SHP77 treated with DMSO at 0.1 percent for 48 hours (cell line): ENCODE data around the gene AIG1.
"Not testable (repeated sequence)": the region's sequence is repeated elsewhere in the genome, so short reads cannot be mapped to it uniquely, and the experiment has no call there.

Experiments used
- DNase-seq: peaks from one replicate; lab custom pipeline; 2025; lab: John Stamatoyannopoulos, UW

The AIG1 gene

DNA sequence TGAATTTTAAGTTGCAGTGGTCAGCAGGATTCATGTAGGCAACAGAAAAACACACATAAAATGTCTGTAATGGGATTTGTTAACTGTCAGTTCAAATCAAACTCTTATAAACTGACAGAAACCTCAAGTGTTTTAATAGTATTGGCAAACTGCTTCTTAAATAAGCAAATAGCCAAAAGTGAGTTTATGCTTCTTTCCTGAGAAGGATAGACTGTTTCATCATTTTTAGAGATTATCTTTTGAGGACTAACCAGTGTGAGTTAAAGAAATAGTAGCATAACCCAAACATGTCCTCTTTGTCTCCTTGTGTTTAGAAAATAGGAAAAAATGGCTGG lies 68.0 kb downstream of the AIG1 start:
- DNase-seq = no peak

DNA sequence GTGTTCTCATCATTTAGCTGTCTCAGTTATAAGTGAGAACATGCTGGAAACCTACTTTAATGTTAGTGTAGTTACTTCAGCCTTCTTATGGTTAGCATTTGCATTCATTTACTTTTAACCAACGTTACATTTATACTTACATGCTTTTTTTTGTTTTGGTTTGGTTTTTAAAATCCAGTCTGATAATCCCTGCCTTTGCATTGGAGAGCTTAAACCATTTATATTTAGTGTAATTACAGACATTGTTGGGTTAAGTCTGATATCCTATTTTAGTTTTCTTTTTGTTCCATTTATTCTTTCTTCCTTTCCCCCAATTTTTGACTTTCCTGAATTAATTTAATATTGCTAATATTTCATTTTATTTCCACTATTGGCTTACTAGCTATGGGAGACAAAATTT lies 70.2 kb downstream of the AIG1 start:
- DNase-seq = no peak

DNA sequence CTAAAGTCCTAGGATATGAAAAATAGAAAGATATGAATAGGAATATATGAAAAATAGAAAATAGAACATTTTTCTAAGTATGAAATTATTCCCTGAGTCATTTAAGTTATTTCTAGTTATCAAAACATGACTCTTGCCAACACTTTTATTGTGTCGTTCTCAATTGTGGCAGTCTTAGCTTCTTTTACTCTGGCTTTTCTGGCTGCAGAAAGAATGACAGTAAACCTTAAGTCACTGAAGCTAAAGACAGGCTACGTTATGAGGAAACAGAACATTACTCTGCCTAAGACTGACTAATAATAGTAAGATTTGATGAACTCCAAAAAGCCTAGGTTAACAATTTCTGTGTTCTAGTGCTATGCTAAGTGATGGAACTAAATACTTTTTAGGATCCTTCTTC lies 74.6 kb downstream of the AIG1 start:
- no peak for DNase-seq

DNA sequence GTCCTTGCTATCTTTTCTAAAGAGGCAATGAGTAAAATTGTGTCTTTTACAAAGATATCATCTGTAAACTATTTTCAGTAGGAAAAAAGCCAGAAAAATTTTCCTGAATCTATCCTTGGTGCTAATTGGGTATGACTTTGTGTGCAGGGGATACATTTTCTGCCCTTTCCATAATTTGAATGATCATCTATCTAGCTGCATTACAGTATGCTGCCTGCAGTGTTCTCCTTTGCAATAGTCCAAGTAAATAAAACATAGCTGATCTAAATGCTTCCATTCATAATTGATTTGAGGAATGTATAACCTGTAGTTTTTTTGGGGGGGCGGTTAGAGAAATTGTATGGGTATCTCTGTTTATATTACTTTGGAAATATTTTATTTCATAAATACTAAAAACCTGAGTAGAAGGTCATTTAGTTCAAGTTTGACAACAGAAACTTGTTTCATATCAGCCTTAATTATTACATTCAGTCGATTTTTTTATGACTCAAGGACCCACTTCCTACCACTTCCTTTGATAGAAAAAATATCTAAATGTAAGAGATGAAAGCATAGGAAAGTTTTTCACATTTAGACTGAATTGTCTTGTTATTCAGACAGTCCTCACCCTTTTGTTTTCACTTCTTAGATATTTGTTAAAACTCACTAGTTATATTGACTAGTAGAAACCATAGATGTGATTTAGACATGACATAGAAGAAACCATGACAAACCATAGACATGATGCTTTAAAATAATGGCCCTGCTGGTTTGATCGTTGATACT lies 75.3 kb downstream of the AIG1 start:
- DNase-seq = no peak

DNA sequence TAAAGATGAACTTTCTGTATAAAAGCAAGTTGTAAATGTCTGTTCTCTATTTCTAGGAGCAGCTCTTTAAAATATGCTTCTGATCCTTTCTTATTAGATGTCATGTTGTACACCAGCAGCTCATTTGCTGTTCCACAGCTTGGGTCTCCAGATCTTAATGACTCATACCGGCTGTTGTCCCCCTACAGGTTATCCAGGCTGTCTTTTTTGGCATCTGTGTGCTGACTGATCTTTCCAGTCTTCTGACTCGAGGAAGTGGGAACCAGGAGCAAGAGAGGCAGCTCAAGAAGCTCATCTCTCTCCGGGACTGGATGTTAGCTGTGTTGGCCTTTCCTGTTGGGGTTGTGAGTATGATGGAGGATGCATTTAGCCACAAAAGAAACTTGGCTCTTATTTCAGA lies 76.0 kb downstream of the AIG1 start:
- no peak for DNase-seq

DNA sequence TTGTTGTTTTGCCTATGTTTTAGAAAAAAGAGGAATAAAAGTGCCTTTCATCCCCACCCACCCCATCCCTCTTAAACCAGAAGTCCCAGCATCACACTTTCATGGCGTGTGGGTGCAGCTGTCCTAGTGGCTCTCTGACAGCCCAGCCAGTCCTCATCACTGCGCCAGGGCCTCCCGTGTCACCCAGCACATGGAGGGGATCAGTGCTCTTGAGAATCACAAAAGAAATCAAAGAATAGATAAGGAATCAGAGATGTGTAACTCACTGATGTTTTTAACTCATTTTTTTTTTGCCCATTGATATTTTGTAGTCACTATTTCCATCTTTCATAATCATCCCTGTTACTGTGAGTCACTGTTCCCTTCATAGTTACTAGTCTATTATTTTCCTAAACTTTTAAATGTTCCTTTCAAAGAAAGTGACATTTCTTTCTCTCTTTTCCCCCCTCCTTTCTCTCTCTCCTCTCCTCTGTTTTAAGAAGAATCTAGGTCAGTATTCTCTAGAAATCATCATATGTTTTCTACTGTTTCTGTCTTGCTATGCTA lies 78.6 kb downstream of the AIG1 start:
- DNase-seq = no peak

DNA sequence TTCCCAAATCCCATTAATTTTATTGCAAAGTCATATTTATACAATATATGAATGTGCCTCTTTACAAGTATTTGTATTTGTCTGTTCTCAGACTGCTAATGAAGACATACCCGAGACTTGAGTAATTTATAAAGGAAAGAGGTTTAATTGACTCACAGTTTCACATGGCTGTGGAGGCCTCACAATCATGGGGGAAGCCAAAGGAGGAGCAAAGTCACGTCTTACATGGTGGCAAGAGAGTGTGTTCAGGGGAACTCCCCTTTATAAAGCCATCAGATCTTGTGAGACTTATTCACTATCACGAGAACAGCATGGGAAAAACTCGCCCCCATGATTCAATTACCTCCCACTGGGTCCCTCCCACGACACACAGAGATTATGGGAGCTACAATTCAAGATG lies 79.2 kb downstream of the AIG1 start:
- DNase-seq = not testable (repeated sequence)

DNA sequence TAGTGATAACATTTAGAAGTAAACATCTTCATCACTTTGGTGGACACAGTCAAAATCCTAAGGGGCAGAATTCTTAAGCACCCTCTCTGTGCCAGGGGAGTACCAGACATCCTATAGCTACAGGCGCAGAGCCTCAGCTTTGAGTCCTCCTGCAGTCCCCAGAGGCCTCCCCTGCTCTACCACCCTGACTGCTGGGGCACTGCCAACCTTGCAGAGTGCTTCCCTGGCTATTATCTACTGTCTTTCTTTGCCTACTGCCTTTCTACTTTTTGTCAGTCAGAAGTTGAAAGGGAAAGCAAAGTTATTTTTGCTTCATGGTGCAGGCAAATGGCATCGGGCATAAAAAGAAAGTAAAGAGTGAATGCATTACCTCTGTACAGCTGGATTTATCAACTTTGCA lies 80.1 kb downstream of the AIG1 start:
- no peak for DNase-seq

DNA sequence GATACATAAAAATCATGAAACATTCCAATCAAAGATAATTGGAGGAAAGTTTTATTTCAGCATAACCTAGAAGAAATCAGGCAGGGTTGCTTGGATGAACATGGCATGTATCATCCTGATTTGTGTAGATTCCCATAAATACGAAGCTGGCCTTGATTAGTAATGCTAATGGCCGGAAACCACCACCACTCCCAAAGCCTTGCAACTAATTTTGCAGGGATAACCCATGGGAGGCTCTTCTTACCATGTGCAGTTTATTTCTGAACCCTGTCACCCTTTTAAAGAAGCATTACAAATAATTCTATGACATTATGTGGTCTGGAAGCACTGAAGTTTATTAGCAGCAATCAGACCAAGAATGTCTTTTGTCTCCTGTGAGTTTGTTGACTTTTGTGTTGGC lies 80.8 kb downstream of the AIG1 start:
- DNase-seq = no peak

DNA sequence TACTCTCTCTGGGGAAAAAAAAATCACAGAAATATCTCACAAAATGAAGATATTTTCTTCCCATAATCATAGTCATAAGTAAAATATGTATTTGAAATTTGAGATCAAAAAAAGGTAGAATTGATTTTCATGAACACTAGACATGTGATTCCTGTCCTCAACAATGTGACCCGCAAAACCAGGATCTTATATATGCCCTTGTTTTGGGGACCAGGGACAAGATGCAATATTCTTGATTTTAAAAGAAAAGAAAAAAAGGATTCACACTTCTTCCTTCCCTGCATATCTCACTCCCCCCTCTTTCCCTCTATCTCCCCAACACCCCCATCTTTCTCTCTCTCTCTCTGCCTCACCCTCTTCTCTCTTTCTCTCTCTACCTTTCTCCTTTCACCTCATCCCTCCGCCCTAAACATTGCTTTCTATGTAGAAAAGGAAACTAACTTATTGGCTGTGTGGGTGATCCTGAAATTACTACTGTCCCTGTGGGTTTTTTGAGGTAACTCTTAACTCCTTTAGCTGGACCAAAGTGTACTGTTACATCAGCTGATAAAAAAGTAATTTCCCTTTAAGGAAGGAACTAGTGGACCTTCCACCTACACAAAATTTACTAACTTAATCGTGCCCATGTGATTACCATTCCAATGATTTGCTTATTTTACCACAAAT lies 85.6 kb downstream of the AIG1 start:
- no peak for DNase-seq

DNA sequence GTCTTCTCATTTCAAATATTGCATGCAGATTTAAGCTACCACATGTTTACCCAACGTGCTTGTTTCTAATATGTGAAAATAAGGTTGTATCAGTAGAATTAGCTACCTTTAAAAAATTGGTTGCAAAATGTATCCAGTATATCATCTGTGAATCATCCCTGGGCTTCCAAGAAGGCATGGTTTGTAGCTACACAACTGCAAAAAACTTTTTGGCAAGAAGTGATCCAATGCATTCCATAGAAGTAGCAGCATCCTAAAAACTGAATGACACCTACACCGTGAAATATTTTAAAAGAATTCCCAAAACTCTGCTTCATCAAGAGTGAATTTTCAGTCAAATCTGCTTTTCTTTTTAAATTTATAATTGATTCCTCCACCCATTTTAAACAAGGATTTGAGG lies 89.1 kb downstream of the AIG1 start:
- DNase-seq = no peak

DNA sequence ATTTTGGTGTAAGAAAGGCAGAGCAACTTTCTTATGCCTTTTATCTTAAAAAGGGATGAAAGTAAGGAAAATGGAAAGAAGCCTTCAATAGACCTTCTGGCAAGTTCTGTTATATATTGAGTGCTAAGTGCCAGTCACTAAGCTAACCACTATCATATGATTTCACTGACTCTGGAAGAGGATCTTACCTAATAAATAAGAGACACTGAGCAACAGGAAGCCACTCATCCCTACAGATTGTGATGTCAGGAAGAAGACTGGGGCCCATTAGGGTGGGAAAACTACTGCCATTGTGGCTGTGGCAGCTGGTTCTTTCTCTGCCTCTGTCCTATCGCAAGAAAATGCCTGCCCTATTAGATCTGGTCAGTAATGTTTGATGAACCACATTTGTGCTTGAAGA lies 89.6 kb downstream of the AIG1 start:
- DNase-seq = no peak

DNA sequence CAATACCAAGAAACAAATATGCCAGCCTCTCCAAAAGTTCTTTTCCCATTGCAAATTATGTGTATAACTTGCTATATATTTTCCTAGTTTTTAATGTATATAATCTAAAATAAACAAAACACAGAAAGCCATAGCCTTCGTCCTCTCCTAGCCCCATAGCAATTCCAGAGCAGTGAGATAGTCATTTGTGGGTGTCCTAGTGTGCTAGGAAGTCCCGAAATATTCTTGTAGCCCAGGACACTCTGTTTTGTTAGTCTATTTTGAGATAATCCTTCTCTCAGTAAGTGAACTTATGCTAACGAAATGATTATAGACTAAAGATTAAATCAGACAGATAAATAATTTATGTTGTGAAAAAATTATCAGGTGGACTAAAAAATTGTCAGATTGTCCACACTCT lies 90.7 kb downstream of the AIG1 start:
- DNase-seq = no peak

DNA sequence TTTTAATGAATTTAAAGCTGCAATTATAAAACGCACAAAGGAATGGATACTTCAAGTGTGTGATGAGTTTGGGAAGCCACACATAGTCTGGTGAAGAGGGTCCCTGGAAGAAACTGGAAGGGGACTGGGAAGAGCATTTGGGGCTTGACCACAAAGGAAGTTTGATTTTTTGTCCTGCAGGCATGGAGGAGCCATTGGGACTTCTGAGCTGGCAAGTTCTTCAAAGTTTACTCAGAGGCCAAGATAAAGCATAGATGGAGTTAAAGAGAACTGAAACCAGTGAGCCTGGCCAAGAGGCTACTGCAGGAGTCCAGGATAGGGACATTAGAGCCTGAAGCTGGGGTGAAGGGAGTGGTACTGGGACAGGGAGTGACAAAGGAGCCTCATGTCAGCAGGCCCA lies 95.0 kb downstream of the AIG1 start:
- no peak for DNase-seq

DNA sequence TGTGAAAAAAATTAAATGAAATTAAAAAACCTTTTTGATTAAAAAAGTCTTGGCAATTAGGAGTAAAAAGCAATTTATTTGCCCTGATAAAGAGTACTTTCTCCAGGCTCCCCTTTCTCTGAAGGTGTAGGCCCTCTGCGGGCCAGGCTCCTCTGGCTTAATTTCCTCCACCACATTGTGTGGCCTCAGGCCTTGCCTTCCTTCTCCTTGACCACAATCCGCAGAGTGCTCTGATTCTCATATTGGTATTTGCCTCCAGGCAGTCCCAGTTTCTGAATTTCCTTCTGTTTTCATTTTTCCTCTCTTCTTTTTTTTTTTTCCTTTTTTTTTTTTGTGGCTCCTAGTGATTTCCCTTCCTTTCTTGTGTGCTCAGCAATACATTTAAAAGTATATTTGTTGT lies 96.4 kb downstream of the AIG1 start:
- no peak for DNase-seq

DNA sequence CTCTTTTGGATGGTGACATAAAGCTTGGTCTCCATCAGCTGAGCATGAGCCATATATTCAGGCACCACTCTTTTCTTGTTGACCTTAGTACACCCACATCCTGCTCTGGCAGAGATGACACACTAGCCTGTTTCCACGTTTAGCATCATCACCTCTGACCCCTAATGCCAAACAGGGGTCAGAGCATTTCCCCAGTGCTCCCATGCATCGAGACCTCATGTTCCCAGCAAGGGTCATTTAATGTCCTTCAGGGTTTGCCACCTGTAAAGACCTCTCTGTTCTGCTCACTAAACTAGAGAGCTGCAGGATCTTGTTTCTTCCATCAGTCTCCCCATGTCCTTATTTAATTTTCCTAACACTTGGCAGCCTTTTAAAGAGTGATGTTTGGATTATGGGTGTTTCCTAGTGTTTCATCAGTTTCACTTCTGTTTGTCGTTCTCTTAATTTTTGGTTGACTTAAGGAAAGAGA lies 97.5 kb downstream of the AIG1 start:
- DNase-seq = no peak

DNA sequence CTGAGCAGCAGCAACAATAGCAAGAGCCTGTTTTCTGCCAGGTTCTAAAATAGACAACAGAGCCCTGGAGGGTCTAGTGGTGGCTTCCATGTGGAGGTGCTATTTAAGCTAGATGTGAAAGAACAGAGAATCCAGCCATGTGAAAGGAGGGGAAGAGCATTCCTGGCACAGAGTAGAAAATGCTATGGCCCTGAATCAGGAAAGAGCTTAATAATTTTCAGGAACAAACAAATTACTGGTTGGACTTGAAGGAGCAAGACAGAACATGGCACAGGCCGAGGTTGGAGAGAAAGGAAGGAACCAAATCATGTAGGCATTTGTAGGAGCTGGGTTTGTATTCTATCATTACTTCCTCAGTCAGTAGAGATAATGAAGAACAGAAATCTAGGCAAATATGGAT lies 98.3 kb downstream of the AIG1 start:
- no peak for DNase-seq

DNA sequence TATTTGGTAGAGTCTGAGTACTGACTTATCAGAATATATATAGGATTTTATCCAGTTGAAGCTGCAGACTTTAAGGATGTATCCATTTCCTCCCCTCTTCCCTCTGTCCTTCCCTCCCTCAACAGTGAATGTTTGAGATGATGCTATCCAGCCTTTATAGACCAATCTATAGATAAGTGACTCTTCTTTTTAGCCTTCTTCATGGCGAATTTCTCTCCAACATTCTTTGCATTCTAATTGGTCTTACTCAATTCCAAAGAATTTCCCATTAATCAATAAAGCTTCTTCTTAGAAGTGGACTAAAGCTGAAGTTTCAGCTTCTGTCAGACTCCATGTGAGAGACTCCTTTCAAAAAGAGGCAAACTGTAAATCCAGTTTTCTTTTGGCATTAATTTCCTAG lies 99.3 kb downstream of the AIG1 start:
- DNase-seq = no peak

DNA sequence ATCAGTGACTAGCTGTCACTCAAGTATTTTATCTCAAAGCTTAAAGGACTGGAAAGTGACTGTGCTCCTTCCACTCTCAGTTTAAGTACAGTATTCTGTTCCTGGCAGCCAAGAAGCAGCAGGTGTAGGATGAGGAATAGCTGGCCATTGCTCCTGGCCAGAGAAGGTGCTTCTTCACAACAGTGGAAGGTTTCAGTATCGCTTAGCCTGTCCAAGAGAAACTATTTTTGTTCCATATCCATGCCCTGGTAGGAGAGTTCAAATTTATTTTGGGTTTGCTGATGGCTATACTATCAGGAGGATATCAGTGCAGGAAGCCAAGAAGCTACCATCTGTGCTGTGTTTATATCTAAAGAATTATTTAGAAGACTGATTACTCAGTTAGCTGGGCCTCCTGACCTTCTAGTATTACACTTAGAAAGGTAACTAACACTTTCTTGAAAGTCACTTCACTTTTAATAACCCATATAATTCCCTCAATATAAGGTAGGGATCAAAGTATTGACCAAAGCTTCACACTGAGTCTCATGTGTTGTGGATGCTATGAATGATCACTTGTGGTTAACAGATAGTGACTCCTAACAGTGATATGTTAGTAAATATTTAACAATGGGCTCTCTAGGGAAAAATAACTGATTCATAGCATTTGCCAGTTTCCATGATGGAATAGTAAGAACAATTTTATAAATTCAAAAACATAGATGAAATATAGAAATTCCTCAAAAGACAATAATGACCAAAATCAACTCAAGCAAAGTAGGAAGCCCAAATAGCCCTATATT lies 99.9 kb downstream of the AIG1 start:
- no peak for DNase-seq

DNA sequence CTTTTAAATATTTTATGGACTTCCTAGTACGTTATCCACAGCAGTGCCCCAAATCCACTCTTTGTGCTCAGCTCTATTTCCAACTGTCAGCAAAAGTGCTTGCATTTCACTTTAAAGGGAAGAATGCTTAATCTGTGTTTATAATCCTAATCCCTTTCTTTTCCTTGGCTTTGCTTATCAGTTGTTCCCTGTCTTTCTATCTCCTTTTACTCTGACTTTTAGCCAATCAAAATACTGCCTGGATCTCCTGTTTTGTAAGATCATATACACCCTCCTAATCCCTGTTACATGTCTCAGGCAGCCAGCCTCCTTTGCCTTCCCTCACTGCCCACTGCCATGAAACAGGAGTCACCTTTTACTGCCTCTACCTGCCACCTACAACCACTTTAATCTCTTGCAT lies 102.9 kb downstream of the AIG1 start:
- DNase-seq = no peak

DNA sequence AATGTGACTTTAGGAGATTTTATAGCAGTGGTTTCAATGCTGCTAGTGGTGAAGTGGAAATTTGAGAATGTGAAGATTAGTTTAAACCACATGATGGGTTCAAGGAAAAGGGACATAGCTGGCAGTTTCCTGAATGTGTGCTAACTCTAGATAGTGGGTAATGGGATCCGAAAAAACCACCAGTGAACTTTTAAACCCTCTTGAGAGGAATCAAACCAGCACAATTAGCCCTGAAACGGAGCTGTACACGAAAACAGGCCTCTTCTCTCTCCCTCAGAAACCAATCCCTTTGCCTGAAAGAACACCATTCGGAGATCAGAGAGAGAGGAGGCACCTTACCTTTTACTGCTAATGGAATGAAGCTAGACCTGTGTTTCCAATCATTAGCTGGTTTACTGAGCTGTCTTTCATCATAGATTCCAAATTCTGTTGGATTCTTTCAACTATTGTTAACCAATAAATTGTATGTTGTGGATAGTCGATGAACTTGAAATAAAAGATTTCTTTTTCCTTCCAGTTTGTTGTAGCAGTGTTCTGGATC lies 103.9 kb downstream of the AIG1 start:
- DNase-seq = no peak

DNA sequence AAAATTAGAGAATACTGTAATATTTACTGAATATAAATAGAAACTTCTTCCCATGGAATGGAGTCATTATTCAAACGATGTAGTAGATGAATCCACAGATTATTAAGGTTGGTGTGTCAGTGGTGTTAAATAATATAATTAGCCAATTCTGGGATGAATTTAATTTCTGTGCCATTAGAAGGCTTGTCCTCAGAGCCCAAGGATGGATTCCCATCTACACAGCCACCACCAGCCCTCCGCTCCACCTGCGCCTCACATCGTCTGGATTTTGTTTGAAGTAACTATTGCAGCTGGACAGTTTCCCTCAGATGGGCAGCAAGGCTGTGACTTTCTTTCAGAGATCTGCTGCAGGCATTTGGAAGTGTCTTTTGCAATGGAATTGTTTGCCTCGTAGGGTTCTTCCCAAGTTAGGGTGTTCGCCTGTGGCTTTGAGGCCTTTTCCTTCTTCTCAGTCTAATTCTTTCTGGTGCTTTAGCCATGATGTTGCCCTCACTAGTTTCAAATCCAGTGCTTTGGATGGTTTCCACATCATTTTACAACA lies 104.7 kb downstream of the AIG1 start:
- DNase-seq = no peak
